Stimulated activated CD4-positive, alpha-beta T cell treated with anti-CD3 and anti-CD28 coated beads, Interleukin-12 subunit alpha, Interleukin-12 subunit beta, amount 100 ng/mL, for 48 hours (primary cell): Measurements from ENCODE around the gene TMEM61.
A peak's percentile ranks its signal among the peaks of the same experiment; 100 is the strongest.
"Not testable (repeated sequence)": the region's sequence is repeated elsewhere in the genome, so short reads cannot be mapped to it uniquely, and the experiment has no call there.

Experiments
- DNase-seq, 3 donors: peaks; one replicate each; pipeline ENCODE4 v3.0.0-alpha.2; 2020; ENCODE audit warnings: low read depth in 2 of 3, low spot score in 1 of 3

TMEM61 gene

DNA sequence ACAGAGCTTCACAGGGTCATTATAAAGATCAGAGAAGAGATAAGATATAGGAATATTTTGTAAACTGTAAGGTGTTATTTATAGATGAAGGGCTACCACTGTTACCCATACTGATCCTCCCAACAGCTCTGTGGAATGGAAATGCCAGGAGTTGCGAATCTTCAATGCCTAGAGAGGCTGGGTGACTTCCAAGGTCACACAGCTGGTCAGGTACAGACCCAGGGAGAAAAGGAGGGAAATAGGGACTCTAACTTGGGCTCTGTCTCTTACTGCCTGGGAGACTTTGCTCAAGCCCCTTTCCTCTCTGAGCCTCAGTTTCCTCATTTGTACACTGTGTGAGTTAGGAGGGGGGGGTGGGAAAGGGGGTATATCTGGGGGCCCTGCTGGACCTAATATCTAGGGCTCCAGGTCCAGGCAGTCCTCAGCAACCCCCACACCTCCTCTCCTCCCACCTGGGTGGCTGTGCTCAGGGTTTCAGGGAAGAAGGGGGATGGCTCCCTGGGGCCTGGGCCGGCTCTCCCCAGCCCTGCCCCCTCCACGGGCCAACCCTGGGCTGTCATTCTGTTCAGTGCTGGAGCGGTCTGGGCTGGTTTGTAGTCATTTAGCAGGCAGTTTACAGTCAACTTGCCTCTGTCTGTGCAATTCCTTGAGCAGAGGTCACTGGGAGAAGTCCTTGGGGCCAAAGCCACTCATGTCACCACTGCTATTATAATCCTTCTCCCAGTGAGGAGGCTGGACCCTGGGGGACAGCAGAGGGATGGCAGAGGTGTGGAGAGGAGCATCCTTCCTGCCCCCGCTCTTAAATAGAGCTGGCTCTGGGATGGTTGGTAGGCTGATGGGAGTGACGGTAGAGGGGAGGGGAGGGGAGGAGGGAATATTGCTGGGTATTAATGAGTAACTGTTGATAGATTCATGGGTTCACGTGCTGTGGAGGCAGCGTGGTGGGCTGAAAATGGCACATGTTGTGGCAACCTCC lies 20.0 kb downstream of the TMEM61 start:
- no peak for DNase-seq

DNA sequence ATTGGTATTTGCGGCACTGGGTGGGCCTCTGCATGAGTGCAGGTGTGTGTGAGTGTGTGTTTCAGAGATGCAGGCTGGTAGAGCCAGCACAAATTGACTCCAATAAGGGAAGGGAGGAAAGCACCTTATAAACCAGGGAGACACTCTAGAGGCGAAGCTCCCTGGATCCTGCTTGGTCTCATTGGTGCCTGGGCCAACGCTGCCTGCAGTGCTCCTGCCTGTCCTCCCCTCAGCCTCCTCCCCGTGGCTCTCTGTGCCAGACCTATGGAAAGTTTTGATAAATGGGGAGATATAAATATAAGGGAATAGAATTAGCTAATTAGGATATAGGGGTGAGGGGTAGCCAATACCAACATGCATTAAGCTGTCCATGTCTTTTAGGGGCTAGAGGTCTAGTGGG lies 20.9 kb downstream of the TMEM61 start:
- no peak for DNase-seq

DNA sequence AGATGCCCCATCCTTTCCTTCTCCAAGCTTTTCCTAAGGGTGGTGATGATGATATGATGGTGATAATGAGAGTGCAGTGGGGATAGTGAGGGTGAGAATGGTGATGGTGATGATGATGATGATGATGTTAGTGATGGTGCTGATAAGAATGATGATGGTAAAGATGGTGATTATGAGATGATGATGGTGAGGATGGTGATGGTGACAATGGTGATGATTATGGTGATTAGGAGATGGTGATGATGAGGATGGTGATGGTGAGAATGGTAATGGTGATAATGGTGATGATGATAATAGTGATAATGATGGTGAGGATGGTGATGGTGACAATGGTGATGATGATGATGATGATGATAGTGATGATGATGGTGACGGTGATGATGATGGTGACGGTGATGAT lies 22.3 kb downstream of the TMEM61 start:
- no peak for DNase-seq

DNA sequence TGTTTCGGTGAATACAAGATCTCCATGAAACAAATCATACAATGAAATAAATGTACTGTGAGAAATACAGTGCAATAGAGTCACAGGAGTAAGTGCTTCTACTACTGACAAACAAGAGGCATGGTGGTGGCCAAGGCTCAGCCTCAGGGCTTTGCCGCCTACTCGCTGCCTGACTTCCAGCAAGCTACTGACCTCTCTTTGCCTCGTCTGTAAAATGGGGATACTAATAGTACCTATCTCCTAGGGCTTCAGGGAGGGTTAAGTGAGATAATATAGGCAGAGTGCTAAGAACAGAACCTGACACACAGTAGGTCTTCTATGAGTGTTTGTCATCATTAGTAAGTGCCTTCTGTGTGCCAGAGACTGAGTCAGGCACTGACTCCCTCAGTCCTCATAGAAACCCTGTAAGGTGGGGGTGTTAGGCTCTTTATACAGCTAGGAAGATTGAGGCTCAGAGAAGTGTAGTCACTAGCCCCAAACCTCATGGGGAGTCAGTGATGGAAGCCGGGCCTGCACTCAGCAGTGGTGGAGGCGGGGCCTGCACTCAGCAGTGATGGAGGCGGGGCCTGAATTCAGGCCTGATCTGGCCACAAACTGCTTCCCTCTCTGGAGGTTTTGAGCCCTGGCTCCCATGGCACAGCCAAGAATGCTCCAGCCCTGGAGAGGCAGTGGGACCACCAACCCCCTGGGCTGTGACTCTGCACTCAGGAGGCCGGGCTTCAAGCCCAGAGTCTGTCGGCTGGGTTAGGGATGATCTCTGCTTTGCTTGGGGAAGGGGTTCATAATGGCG lies 25.1 kb downstream of the TMEM61 start:
- no peak for DNase-seq

DNA sequence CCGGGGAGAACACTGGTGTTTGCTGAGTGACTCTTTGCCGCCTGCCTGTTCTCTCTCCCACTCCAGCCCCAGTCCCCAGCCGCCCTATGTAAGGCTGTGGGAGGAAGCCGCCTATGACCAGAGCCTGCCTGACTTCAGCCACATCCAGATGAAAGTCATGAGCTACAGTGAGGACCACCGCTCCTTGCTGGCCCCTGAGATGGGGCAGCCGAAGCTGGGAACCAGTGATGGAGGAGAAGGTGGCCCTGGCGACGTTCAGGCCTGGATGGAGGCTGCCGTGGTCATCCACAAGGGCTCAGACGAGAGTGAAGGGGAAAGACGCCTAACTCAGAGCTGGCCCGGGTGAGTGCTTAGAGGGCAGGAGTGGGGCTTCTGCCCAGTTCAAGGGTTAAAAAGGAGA lies 26.5 kb downstream of the TMEM61 start:
- no peak for DNase-seq

DNA sequence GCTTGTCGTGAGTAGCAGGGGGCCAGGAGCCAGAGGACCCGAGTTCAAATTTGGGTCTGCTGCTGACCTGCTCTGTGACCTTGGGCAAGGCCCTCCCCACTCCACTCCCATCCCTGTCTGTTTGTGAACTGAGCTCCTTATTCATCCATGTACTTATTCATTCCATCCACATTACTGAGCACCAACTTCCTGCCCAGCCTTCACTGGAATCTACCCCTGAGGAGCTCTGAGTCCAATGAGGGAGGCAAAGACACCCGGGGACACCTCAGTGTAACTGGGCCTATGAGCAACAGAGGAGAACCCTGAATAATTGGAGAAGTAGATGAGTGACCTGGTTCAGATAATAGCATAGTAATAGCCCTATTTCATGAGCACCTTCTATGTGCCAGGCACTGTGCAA lies 27.2 kb downstream of the TMEM61 start:
- DNase-seq = no peak

DNA sequence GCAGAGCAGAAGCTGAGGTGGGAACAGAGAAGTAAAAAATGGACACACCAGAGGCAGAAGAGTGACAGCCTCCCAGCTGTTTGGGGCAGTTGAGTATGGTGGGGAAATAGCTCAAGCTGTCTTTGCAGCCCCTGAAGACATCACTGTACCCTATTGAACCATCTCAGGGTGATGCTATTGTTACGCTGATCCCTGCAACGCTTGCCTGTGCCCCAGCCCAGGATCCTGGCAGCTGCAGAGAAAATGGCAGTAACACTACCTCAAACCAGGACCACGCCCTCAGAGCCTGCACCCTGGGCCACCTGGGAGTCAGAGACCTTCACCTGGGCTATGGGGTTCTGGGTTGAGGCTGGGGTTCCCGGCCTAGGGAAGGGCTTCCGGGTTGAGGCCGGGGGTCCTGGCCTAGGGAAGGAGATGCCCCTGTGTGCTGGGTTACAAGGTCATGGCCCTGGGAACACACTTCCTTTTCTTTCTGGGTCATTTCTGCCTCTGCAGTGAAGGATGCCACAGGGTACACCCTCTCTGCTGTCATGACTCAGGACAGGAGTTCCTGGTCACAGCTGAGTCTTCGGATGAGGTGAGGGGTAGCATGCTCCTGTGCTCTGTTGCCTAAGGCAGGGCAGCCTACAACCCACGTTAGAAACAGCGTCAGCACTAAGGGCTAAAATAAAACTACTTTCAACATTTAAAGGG lies 29.9 kb downstream of the TMEM61 start:
- no peak for DNase-seq

DNA sequence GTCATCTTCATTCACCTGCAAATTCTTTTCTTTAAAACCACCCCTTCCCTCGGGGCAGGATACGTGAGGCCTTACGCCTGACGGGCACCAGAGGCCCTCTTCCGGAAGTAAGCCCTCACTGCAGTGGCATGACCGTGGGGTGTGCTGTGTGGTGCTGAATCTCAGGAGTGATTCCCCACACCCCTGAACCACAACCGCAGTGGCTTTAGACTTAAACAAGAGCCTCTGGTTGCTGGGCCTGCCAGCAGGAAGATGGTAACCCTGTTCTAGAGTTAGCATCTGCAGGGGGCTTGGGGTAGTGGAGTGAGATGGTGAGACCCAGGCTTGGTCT lies 30.4 kb downstream of the TMEM61 start:
- DNase-seq = no peak

DNA sequence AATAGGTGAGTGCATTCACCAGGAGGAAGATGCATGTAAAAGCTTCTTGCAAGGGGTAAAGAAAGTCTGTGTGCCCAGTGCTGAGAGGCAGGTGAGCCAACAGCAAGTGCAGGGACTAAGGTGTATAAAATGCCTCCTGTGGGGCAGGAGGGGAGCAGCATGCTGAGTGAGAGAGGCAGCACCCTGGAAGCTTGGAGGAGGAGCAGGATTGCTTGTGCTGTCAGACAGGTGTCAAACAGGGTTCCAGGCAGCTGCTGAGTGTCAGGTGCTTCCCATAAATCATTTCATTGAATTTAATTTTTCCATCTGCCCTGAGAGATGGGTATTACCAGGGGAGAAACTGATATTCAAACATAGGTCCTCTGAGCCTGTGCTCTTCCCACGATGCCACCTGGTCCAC lies 32.2 kb downstream of the TMEM61 start:
- DNase-seq = no peak

DNA sequence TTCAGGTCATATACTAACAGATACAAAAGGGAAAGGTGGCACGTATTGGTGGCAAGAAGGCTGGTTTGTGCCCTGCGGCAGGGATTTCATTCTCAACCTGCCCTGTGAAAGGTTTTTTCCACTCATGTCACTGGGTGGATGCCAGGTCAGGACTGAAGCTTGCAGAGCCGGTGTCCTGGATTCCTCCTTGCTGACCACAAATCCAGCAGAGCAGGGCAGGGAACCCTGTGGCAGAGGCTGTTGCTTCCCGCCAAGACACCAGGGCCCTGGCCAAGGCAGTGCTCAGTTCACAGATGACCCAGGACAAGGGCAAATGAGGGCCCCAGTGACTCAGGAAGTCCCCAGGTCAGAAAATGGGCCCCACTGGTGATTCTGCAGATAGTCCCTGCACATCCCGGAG lies 34.7 kb downstream of the TMEM61 start:
- DNase-seq = no peak

DNA sequence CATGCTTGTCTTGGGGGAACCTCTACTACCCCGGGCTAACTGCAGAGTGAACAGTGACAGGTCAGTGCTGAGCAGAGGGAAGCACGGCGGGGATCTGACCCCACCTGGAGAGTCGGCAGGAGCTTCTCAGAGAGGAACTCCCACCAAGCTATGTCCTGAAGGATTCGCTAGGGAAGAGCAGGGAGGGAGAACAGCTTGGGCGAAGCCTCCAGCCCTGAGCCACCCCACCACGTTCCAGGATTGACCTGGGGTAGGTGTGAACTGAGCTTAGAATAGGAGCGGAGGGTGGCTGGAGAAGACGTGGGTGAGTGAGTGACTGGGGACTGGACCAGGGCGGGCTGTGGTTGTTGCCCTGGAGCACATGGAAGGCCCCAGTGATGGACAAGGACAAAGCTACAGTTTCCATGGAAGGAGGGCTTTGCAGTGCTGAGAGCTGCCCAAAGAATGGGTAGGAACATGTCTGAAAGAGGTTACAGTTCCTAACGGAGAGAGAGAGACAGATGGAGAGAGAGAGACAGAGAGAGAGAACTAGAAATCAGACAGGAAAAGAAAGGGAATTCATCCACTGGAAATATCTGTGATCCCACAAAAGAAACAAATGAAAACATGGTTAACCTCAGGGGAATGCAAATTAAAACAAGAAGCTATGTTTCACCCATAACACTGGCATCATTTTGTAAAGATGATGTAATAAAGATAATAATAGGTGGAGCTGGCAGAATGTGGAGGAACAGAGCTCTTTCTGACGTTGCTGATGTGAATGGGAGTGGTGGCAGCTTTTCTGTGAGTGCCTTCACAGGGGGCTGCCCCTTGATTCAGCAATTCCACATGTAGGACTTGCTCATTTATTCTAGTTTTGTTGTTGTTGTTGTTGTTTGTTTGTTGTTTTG lies 35.5 kb downstream of the TMEM61 start:
- no peak for DNase-seq

DNA sequence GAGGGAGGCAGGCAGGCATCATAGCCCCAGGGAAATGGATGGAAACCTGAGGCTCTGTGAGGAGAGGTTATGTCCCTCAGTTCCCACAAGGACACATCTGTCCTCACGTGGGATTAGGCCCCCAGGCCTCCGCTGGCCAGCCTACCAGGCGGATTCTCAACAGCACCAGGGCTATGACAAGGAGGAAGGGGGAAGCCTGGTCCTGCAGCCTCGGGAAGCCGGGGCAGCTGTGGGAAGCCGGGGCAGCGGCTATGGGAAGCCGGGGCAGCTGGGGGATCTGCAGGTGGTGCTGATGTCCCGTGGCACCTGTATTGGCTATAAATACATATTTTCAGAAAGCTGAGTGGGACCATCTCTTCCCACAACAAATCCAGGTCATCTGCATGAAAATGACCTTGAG lies 38.0 kb downstream of the TMEM61 start:
- no peak for DNase-seq

DNA sequence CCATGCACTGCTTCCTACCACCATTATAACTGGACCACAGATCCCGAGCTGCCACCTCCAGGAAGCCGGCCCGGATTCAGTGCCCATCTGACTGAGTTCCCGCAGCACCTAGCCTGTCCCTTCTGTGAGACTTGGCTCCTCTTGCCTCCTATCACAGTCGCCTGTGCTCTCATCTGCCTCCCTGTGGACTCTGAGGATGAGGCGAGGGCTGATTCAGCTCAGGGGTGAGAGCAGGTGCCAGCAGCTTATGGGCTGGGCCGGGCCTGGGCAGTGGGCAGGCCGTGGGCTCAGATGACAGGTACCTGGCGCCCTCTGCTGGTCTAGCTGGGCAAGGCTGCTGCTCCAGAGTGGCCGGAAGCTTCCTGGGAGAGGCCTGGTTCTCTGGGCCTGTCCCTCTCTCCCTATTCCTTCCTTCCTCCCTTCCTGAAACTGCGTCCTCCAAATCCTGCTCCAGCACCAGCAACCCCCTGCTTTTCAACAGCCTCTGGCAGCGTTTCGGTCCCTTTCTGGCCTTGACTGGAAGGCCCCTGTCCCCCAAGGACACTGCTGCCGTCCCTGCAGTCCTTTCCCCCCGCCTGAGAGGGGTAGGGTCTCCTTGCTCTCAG lies 41.6 kb downstream of the TMEM61 start:
- peak; percentile 53 to 72 (median 56) for DNase-seq

DNA sequence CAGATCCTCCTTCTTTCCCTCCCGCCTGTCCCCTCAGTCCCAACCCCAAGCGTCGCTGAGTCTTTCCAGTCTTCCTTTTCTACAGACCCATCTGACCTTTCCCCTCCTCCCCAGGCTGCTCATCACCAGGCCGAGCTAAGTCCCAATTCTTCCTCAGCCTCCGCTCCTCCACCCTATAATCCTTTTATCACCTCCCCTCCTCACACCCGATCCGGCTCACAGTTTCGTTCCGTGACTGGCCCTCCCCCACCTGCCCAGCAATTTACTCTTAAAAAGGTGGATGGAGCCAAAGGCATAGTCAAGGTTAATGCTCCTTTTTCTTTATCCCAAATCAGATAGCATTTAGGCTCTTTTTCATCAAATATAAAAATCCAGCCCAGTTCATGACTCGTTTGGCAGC lies 43.7 kb downstream of the TMEM61 start:
- DNase-seq = not testable (repeated sequence)

DNA sequence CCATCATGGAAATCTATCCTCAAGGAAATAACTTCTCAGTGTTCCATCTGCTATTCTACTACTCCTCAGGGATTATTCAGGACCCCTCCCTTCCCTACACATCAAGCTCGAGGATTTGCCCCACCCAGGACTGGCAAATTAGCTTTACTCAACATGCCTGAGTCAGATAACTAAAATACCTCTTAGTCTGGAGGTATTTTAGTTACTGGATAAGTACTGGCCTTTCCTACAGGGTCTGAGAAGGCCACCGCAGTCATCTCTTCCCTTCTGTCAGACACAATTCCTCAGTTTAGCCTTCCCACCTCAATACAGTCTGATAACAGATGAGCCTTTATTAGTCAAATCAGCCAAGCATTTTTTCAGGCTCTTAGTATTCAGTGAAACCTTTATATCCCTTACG lies 46.3 kb downstream of the TMEM61 start:
- not testable (repeated sequence) for DNase-seq

DNA sequence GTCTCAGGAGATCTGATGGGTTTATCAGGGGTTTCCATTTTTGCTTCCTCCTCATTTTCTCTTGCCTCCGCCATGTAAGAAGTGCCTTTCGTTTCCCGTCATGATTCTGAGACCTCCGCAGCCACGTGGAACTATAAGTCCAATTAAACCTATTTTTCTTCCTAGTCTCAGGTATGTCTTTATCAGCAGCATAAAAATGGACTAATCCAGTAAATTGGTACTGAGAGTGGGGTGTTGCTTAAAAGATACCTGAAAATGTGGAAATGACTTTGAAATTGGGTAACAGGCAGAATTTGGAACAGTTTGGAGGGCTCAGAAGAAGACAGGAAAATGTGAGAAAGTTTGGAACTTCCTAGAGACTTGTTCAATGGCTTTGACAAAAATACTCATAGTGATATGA lies 50.7 kb downstream of the TMEM61 start:
- DNase-seq = not testable (repeated sequence)

DNA sequence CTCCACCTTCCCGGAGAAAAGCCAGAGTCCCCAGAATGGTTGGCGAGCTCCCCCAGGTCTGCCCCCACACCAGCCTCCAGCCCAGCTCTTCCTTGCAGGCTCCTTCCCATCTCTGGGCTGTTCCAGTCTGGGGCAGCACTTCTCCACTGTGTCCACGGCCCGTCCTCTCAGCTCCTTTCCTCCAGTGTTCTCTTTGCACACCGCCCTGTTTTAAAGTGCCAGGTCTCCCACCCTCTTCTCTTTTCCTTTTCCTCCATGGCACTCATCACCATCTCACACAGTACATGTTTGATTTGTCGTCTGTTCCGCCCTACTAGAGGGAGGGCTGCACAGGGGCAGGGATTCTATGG lies 52.8 kb downstream of the TMEM61 start:
- DNase-seq = no peak

DNA sequence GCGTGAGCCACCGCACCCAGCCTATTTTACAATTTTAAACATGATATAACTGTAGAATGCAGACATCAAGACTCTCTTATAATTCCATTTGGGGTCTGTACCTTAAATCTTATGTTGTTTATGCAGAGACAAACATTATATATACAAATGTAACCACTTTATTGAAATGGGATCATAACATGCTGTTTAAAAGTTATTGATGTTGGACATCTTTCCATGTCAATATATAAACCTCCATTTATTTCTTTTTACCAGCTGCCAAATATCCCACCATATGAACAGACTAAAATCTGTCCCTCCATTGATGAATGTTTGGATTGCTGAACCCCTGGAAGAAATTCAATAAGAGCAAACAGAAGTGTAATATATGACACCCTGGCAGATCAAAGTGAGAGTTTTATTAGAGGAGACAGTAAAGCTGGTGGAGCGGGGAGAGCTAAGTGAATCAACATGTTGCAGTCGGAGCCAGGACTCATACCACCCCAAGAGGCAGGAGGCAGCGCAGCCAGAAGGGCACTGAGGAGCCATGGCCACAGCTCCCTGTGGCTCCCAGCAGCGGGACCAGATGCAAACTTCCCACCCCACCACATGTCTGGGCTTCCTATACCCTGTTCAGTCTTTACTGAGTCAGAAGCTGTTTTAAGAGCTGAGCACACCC lies 54.2 kb downstream of the TMEM61 start:
- DNase-seq = no peak

DNA sequence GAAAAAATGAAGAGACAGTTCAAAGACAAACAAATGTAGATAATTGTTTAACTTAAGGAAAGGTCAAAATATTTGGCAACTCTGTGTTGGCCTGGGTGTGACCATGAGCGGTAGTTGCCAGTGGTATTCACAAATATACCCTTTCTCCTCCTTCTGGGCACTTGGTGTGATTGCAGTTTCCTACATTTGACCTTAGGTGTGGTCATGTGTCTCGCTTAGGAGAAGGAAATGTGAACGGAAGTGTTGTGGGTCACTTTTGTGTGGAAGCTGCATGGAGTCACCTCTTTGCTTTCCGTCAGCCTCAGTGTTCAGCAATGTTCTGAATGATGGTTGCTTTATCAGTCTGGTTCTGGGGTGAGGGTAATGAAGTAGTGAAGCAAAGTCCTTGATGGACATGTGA lies 55.5 kb downstream of the TMEM61 start:
- no peak for DNase-seq
